Astrocyte (in vitro differentiated cells and primary cell): ENCODE measurements around the gene ARRB1. TPM values are rescaled to one million over a fixed set of nuclear protein-coding genes. Genes with fewer than 3 reads are reported as not detected.

Experiments
- DNase-seq: peaks from one replicate; pipeline ENCODE4 v3.0.0-alpha.2; 2010; ENCODE audit warnings: low read depth
- FAIRE-seq: peaks from 2 replicates; lab custom pipeline; 2011; peaks lifted over from hg19 to GRCh38; lab: Jason Lieb, UNC
- H2AFZ ChIP-seq: 2 replicates; pipeline ENCODE4 v1.6.0; 2012; ENCODE audit warnings: low read depth, low read length, inconsistent platforms
- H3K27ac ChIP-seq: 2 replicates; pipeline ENCODE4 v1.5.1; 2011; ENCODE audit warnings: low read depth, low read length, inconsistent platforms
- H3K27me3 ChIP-seq: 2 replicates; pipeline ENCODE4 v1.6.0; 2011; ENCODE audit warnings: low read length, inconsistent platforms; ENCODE audit not compliant: insufficient read depth
- H3K36me3 ChIP-seq: 2 replicates; pipeline ENCODE4 v1.5.1; 2011; ENCODE audit warnings: low read length, inconsistent platforms; ENCODE audit not compliant: insufficient read depth
- H3K4me1 ChIP-seq: 2 replicates; pipeline ENCODE4 v1.5.1; 2011; ENCODE audit warnings: low read length, inconsistent platforms; ENCODE audit not compliant: insufficient read depth
- H3K4me2 ChIP-seq: 2 replicates; pipeline ENCODE4 v1.6.0; 2012; ENCODE audit warnings: low read length, inconsistent platforms
- H3K4me3 ChIP-seq: 2 replicates; pipeline ENCODE4 v1.5.1; 2011; ENCODE audit warnings: low read depth, mild to moderate bottlenecking, low read length, inconsistent platforms; ENCODE audit not compliant: insufficient read depth
- H3K79me2 ChIP-seq: 2 replicates; pipeline ENCODE4 v1.6.0; 2012; ENCODE audit warnings: mild to moderate bottlenecking, low read length, inconsistent platforms; ENCODE audit not compliant: insufficient read depth
- H3K9ac ChIP-seq: 2 replicates; pipeline ENCODE4 v1.6.0; 2012; ENCODE audit warnings: mild to moderate bottlenecking, low read length, inconsistent platforms
- H3K9me3 ChIP-seq: 2 replicates; pipeline ENCODE4 v1.5.1; 2012; ENCODE audit warnings: low read depth, mild to moderate bottlenecking, low read length, inconsistent platforms; ENCODE audit not compliant: insufficient read depth
- H4K20me1 ChIP-seq: 2 replicates; pipeline ENCODE4 v1.6.0; 2012; ENCODE audit warnings: low read length, inconsistent platforms; ENCODE audit not compliant: insufficient read depth
- H3K27ac Mint-ChIP-seq: one replicate; pipeline ENCODE4 v1.8.0; 2021; ENCODE audit warnings: mild to moderate bottlenecking, mixed read lengths; ENCODE audit not compliant: unreplicated experiment
- H3K27me3 Mint-ChIP-seq: one replicate; pipeline ENCODE4 v1.8.0; 2021; ENCODE audit warnings: low read depth, mixed read lengths; ENCODE audit not compliant: unreplicated experiment
- H3K36me3 Mint-ChIP-seq: one replicate; pipeline ENCODE4 v1.8.0; 2021; ENCODE audit warnings: low read depth, mixed read lengths; ENCODE audit not compliant: unreplicated experiment
- H3K4me1 Mint-ChIP-seq: one replicate; pipeline ENCODE4 v1.8.0; 2021; ENCODE audit warnings: low read depth, mixed read lengths; ENCODE audit not compliant: unreplicated experiment
- H3K4me3 Mint-ChIP-seq: one replicate; pipeline ENCODE4 v1.8.0; 2021; ENCODE audit warnings: mild to moderate bottlenecking, moderate library complexity, mixed read lengths; ENCODE audit not compliant: unreplicated experiment
- H3K9me3 Mint-ChIP-seq: one replicate; pipeline ENCODE4 v1.8.0; 2021; ENCODE audit warnings: mild to moderate bottlenecking, mixed read lengths; ENCODE audit not compliant: unreplicated experiment
- CTCF ChIP-seq: IDR thresholded peaks from 2 replicates; pipeline ENCODE4 v1.5.1; 2011; ENCODE audit warnings: low read depth, mild to moderate bottlenecking, inconsistent platforms, low read length, moderate library complexity; ENCODE audit not compliant: insufficient read depth
- EZH2 ChIP-seq: IDR thresholded peaks from 2 replicates; pipeline ENCODE4 v1.6.1; 2012; ENCODE audit warnings: mild to moderate bottlenecking, low read length, inconsistent platforms; ENCODE audit not compliant: insufficient read depth
- total RNA-seq: library from RNA; stranded (reverse); gene quantifications from 2 replicates; pipeline ENCODE4 v1.2.1, GENCODE V29; 2021

The ARRB1 gene
- total RNA-seq, 1 donor from 2014 or later = 28.5 TPM

- Histone ChIP-seq H3K36me3 (no peaks in the 10 kb centered on the region), H3K79me2 (no peaks in the 10 kb centered on the region), H3K27me3 (peaks cover 49% of the 10 kb centered on the region), H3K4me2 (peak overlapping the region; percentile 89), H3K4me3 (no peak overlapping the region), H3K27ac (no peak overlapping the region), H3K9me3 (no peaks in the 10 kb centered on the region), H3K4me1 (peaks cover 3% of the 10 kb centered on the region), H4K20me1 (no peaks in the 10 kb centered on the region), H3K9ac (no peak overlapping the region), H2AFZ (no peak overlapping the region)
- no peaks in the 10 kb centered on the region for H3K36me3 Mint-ChIP-seq
- TF ChIP-seq CTCF = no peak
- TF ChIP-seq EZH2 = no peak
- FAIRE-seq = no peak
- H3K27me3 Mint-ChIP-seq = peaks cover 54% of the 10 kb centered on the region
- H3K27ac Mint-ChIP-seq = no peak overlapping the region
- peaks cover 8% of the 10 kb centered on the region for H3K4me1 Mint-ChIP-seq
- peak overlapping the region; percentile 67 for H3K4me3 Mint-ChIP-seq
- no peaks in the 10 kb centered on the region for H3K9me3 Mint-ChIP-seq
- no peak for DNase-seq
These were observed 111.8 kb downstream of the ARRB1 start for GRCh38 chr11:75239531-75240290.

- peak overlapping the region; percentile 41 for H3K27ac Mint-ChIP-seq
- H2AFZ ChIP-seq = no peak overlapping the region
- peaks cover 8% of the 10 kb centered on the region for H3K4me1 Mint-ChIP-seq
- H3K4me3 Mint-ChIP-seq = peak overlapping the region; percentile 6
- DNase-seq = no peak
- H3K36me3 ChIP-seq = no peaks in the 10 kb centered on the region
- H3K27me3 Mint-ChIP-seq = peaks cover 45% of the 10 kb centered on the region
- TF ChIP-seq CTCF = no peak
- no peak for TF ChIP-seq EZH2
- no peaks in the 10 kb centered on the region for H4K20me1 ChIP-seq
- no peak overlapping the region for H3K4me2 ChIP-seq
- H3K9ac ChIP-seq = no peak overlapping the region
- H3K9me3 Mint-ChIP-seq = no peaks in the 10 kb centered on the region
- H3K36me3 Mint-ChIP-seq = no peaks in the 10 kb centered on the region
- H3K4me1 ChIP-seq = peaks cover 3% of the 10 kb centered on the region
- no peaks in the 10 kb centered on the region for H3K79me2 ChIP-seq
- FAIRE-seq = no peak
- no peak overlapping the region for H3K4me3 ChIP-seq
- no peaks in the 10 kb centered on the region for H3K9me3 ChIP-seq
- peaks cover 40% of the 10 kb centered on the region for H3K27me3 ChIP-seq
- H3K27ac ChIP-seq = no peak overlapping the region
These were observed 112.6 kb downstream of the ARRB1 start for GRCh38 chr11:75238595-75239440.
